SK-N-SH (cell line): ENCODE results near the gene LGALS13. TPM values are rescaled to one million over a fixed set of nuclear protein-coding genes. Genes with fewer than 3 reads are reported as not detected.

Experiments
- CTCF ChIA-PET: fragments of 300-600, 350-600 bp; formaldehyde crosslinking; extraction: SDS; loops from one replicate; lab custom pipeline; 2021; lab: Yijun Ruan, JAX
- POLR2A ChIA-PET: fragments of 350-600 bp; sonication (Branson Sonifier 250); formaldehyde crosslinking; extraction: SDS; loops from one replicate; lab custom pipeline; 2020; ENCODE audit warnings: antibody characterized with exemption, inconsistent platforms; lab: Yijun Ruan, JAX
- DNase-seq: peaks from one replicate; pipeline ENCODE4 v3.0.0; 2012
- H2AFZ ChIP-seq: fragments of 200-600 bp; sonication (generic); 2 replicates; pipeline ENCODE4 v1.8.1; 2016; ENCODE audit warnings: antibody characterized with exemption, mild to moderate bottlenecking, low read depth
- H3F3A ChIP-seq: fragments of 200-600 bp; sonication (generic); replicated peaks from 2 replicates; pipeline ENCODE3; 2016; ENCODE audit warnings: antibody characterized with exemption, mild to moderate bottlenecking; ENCODE audit not compliant: insufficient read depth
- H3K27ac ChIP-seq, 2 experiments: fragments of 200-500 bp in 1 of 2; fragments of 200-600 bp in 1 of 2; sonication (Bioruptor generic) in 1 of 2; sonication (generic), shearing (Covaris generic) in 1 of 2; 2 replicates each; pipeline versions ENCODE4 v1.5.1 to v1.6.1; 2014 to 2016; ENCODE audit warnings: low read depth in 2 of 2, inconsistent platforms in 1 of 2, low read length in 1 of 2, mild to moderate bottlenecking in 1 of 2, mixed read lengths in 1 of 2
- H3K27me3 ChIP-seq: fragments of 200-600 bp; sonication (generic), shearing (Covaris generic); 2 replicates; pipeline ENCODE4 v1.6.1; 2016; ENCODE audit warnings: mixed run types; ENCODE audit not compliant: insufficient read depth
- H3K36me3 ChIP-seq, 2 experiments: fragments of 200-500 bp in 1 of 2; fragments of 200-600 bp in 1 of 2; sonication (Bioruptor generic) in 1 of 2; sonication (generic) in 1 of 2; replicated peaks in 1 of 2; 2 replicates each; pipeline versions ENCODE3 to v1.5.1; 2014 to 2016; ENCODE audit warnings: low read length in 1 of 2, mild to moderate bottlenecking in 1 of 2; ENCODE audit not compliant: insufficient read depth in 2 of 2, control insufficient read depth in 1 of 2
- H3K4me1 ChIP-seq, 2 experiments: fragments of 200-500 bp in 1 of 2; fragments of 200-600 bp in 1 of 2; sonication (Bioruptor generic) in 1 of 2; sonication (generic), shearing (Covaris generic) in 1 of 2; 2 replicates each; pipeline versions ENCODE4 v1.5.1 to v1.6.1; 2014 to 2016; ENCODE audit warnings: low read depth in 1 of 2, low read length in 1 of 2, mixed run types in 1 of 2; ENCODE audit not compliant: insufficient read depth in 2 of 2, control insufficient read depth in 1 of 2
- H3K4me2 ChIP-seq: fragments of 200-600 bp; sonication (generic), shearing (Covaris generic); 2 replicates; pipeline ENCODE4 v1.6.1; 2017; ENCODE audit warnings: mixed run types
- H3K4me3 ChIP-seq, 2 experiments: fragments of 200-500 bp in 1 of 2; fragments of 200-600 bp in 1 of 2; sonication (Bioruptor generic) in 1 of 2; sonication (generic), shearing (Covaris generic) in 1 of 2; 2 replicates each; pipeline versions ENCODE4 v1.5.1 to v1.8.1; 2014 to 2016; ENCODE audit warnings: low read depth in 2 of 2, inconsistent platforms in 1 of 2, low read length in 1 of 2, mild to moderate bottlenecking in 1 of 2, mixed read lengths in 1 of 2, moderate library complexity in 1 of 2
- H3K79me2 ChIP-seq: fragments of 200-600 bp; sonication (generic); 2 replicates; pipeline ENCODE4 v1.8.1; 2017; ENCODE audit warnings: mild to moderate bottlenecking; ENCODE audit not compliant: insufficient read depth
- H3K9ac ChIP-seq: fragments of 200-600 bp; sonication (generic); 2 replicates; pipeline ENCODE4 v1.6.1; 2017; ENCODE audit warnings: mixed run types
- H3K9me2 ChIP-seq: fragments of 200-600 bp; sonication (generic); 2 replicates; pipeline ENCODE4 v1.6.1; 2017; ENCODE audit warnings: mixed run types
- H3K9me3 ChIP-seq: fragments of 200-600 bp; sonication (generic); 2 replicates; pipeline ENCODE4 v1.6.1; 2017; ENCODE audit warnings: mixed run types, mild to moderate bottlenecking, moderate library complexity
- H4K20me1 ChIP-seq: fragments of 200-600 bp; sonication (generic); 2 replicates; pipeline ENCODE4 v1.6.1; 2017; ENCODE audit warnings: mild to moderate bottlenecking, mixed run types; ENCODE audit not compliant: insufficient read depth
- EP300 ChIP-seq, 2 experiments: IDR thresholded peaks; 2 replicates each; pipeline versions ENCODE4 v1.4.0 to v1.6.1; 2012; ENCODE audit warnings: borderline replicate concordance in 1 of 2, low read depth in 1 of 2, low read length in 1 of 2
- EZH2phosphoT487 ChIP-seq: fragments of 200-600 bp; sonication (generic); IDR thresholded peaks from 2 replicates; pipeline ENCODE4 v1.6.1; 2017; ENCODE audit warnings: low read depth, mixed run types, mild to moderate bottlenecking, antibody characterized with exemption, moderate library complexity, borderline replicate concordance
- FOSL2 ChIP-seq: IDR thresholded peaks from 2 replicates; pipeline ENCODE4 v1.4.0; 2012; ENCODE audit warnings: low read depth, mild to moderate bottlenecking, moderate library complexity, borderline replicate concordance
- FOXJ3 ChIP-seq: sonication (generic); formaldehyde crosslinking; IDR thresholded peaks from 2 replicates; pipeline ENCODE4 v1.5.1; 2020; ENCODE audit warnings: mild to moderate bottlenecking, missing genetic modification reagents
- GABPA ChIP-seq: IDR thresholded peaks from 2 replicates; pipeline ENCODE4 v1.4.0; 2012; ENCODE audit warnings: low read depth, mild to moderate bottlenecking
- GATA2 ChIP-seq: sonication (generic); formaldehyde crosslinking; IDR thresholded peaks from 2 replicates; pipeline ENCODE4 v1.5.0; 2020; ENCODE audit warnings: mild to moderate bottlenecking, missing genetic modification reagents
- IRF3 ChIP-seq: fragments of 150-350 bp; IDR thresholded peaks from 2 replicates; pipeline ENCODE4 v1.6.1; 2016; ENCODE audit warnings: mild to moderate bottlenecking, low read depth, low read length
- JUND ChIP-seq: IDR thresholded peaks from 2 replicates; pipeline ENCODE4 v1.4.0; 2012
- MEF2A ChIP-seq: IDR thresholded peaks from 2 replicates; pipeline ENCODE4 v1.4.0; 2012; ENCODE audit warnings: low read depth, borderline replicate concordance
- MXI1 ChIP-seq: IDR thresholded peaks from 2 replicates; pipeline ENCODE4 v1.6.1; 2012; ENCODE audit warnings: mild to moderate bottlenecking, low read depth, low read length, improper control_type of control experiment
- NFIC ChIP-seq: IDR thresholded peaks from 2 replicates; pipeline ENCODE4 v1.4.0; 2012; ENCODE audit warnings: borderline replicate concordance
- NRF1 ChIP-seq: IDR thresholded peaks from 2 replicates; pipeline ENCODE4 v1.6.1; 2012; ENCODE audit warnings: low read depth, mild to moderate bottlenecking, low read length
- RAD21 ChIP-seq: IDR thresholded peaks from 2 replicates; pipeline ENCODE4 v1.6.1; 2012; ENCODE audit warnings: mild to moderate bottlenecking, low read length
- RCOR1 ChIP-seq: fragments of 150-350 bp; IDR thresholded peaks from 2 replicates; pipeline ENCODE4 v1.6.1; 2017; ENCODE audit warnings: antibody characterized with exemption, low read length
- RXRA ChIP-seq: IDR thresholded peaks from 2 replicates; pipeline ENCODE4 v1.4.0; 2012; ENCODE audit warnings: low read depth, mild to moderate bottlenecking, borderline replicate concordance
- SIN3A ChIP-seq: IDR thresholded peaks from 2 replicates; pipeline ENCODE4 v1.6.1; 2012; ENCODE audit warnings: low read depth, mild to moderate bottlenecking, low read length, moderate library complexity, borderline replicate concordance
- YY1 ChIP-seq: IDR thresholded peaks from 2 replicates; pipeline ENCODE4 v1.4.0; 2012; ENCODE audit warnings: low read depth, mild to moderate bottlenecking
- ZBTB33 ChIP-seq: IDR thresholded peaks from 2 replicates; pipeline ENCODE4 v1.4.0; 2012; ENCODE audit warnings: low read depth, borderline replicate concordance
- WGBS: methylation state at CpG from one replicate; pipeline ENCODE4 v1.1.6; 2017; ENCODE audit warnings: low lambda C conversion rate; 5-methylcytosine and 5-hydroxymethylcytosine counted together
- polyA plus RNA-seq, 3 experiments: library from polyadenylated mRNA; depleted of rRNA; stranded (reverse); fragments of >200 nt; gene quantifications; 2 replicates each; pipeline ENCODE4 v1.2.3, GENCODE V29; 2012
- TF ChIP-seq, protein P1 (sequence below): IDR thresholded peaks from 2 replicates; pipeline ENCODE4 v1.4.0; 2012; ENCODE audit warnings: low read depth, borderline replicate concordance

LGALS13 gene
- polyA plus RNA-seq, 1 of the 3 experiments (the other 2 are of a cell fraction), result not detected

DNA sequence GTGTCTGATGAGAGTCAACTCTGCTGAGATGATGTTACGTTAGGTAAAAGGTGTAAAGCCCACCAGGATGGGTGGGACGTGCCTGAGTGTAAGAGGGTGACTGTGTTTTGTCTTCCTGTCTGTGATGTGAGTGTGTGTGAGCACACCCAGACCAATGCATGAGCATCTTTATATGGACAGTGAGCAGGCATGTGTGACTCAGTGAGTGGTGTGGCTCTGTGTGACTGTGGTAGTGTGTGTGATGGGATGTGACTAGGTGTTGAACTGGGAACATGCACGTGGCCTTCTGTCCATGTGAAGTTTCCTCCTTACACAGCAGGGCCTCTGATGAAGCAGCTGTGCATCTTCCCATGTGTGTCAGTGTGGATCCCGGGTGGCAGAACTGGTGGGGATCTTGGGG lies 35.6 kb downstream of the LGALS13 start:
- no peaks in the 10 kb centered on the region for H3K36me3 ChIP-seq
- no peak overlapping the region for H2AFZ ChIP-seq
- no peak for DNase-seq
- POLR2A ChIA-PET, result no interaction called here
- H4K20me1 ChIP-seq, result no peaks in the 10 kb centered on the region
- no peaks in the 10 kb centered on the region for H3K4me1 ChIP-seq
- no peak overlapping the region for H3K4me2 ChIP-seq
- 2% methylated on average over 4 of the region's 4 CpGs for WGBS
- no peaks in the 10 kb centered on the region for H3K9me2 ChIP-seq
- H3K27me3 ChIP-seq, result no peaks in the 10 kb centered on the region; the same call in 1 of the 2 replicates
- H3K27ac ChIP-seq, result no peak overlapping the region
- H3K79me2 ChIP-seq, result no peaks in the 10 kb centered on the region
- H3K4me3 ChIP-seq, result no peak overlapping the region
- no peak for TF ChIP-seq EP300 (IDR thresholded peaks at IDR 0.05; ENCODE audit: borderline replicate concordance in 1 of 2, low read depth in 1 of 2, low read length in 1 of 2)
- no peak for TF ChIP-seq JUND
- no peak for TF ChIP-seq GABPA
- no peak for TF ChIP-seq YY1
- TF ChIP-seq ZBTB33, result no peak
- TF ChIP-seq GATA2 (CRISPR knock-in tag), result no peak
- TF ChIP-seq MEF2A, result no peak
- TF ChIP-seq, protein P1, sequence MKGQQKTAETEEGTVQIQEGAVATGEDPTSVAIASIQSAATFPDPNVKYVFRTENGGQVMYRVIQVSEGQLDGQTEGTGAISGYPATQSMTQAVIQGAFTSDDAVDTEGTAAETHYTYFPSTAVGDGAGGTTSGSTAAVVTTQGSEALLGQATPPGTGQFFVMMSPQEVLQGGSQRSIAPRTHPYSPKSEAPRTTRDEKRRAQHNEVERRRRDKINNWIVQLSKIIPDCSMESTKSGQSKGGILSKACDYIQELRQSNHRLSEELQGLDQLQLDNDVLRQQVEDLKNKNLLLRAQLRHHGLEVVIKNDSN, result no peak
- no peak for TF ChIP-seq RAD21
- TF ChIP-seq EZH2phosphoT487, result no peak
- no peak for TF ChIP-seq FOXJ3 (CRISPR knock-in tag)
- TF ChIP-seq SIN3A, result no peak
- no peak for TF ChIP-seq RXRA
- no peak for TF ChIP-seq MXI1
- TF ChIP-seq IRF3, result no peak
- TF ChIP-seq FOSL2, result no peak
- no peak for TF ChIP-seq RCOR1
- TF ChIP-seq NRF1, result no peak
- no peak for TF ChIP-seq NFIC
- CTCF ChIA-PET, result no interaction called here
- H3K9ac ChIP-seq, result no peak overlapping the region
- H3F3A ChIP-seq, result no peaks in the 10 kb centered on the region
- no peaks in the 10 kb centered on the region for H3K9me3 ChIP-seq
